ENCODE results near the gene PIK3C2G. TPM values are rescaled to one million over a fixed set of nuclear protein-coding genes. Genes with fewer than 3 reads are reported as not detected.

The PIK3C2G gene
- total RNA-seq, 1 experiment from 2014 or later = not detected

DNA sequence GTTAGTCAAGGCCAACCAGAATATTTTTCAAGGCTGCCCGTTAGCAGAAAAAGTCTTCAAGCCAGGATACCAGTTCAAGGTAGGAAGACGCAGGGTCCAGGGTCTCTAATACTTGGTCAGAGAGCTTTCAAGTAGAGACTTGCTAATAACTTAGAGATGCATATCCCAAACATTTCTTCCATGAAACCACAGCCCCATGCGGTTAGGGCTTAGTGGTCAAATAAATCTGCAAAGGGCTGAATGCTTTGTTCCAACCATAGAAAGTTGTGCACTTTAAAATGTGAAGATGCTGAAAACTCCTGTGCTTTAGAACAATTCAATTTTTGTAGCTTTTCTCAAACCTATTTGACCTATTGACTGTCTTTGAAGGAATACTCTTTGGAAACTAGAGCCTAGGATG lies 208.9 kb downstream of the PIK3C2G start:
- no peak overlapping the region for H3K9ac ChIP-seq (ENCODE audit: low read length)
- DNase-seq = no peak
- no peak overlapping the region for H2AFZ ChIP-seq (ENCODE audit: low read length)
- no peak overlapping the region for H3K4me3 ChIP-seq (ENCODE audit: low read length)
- H3K4me2 ChIP-seq (ENCODE audit: low read depth, low read length, poor library complexity, severe bottlenecking) = no peak overlapping the region
- no peaks in the 10 kb centered on the region for H3K27me3 ChIP-seq (ENCODE audit: low read length)
- no peaks in the 10 kb centered on the region for H3K79me2 ChIP-seq (ENCODE audit: low read length)
- no peak overlapping the region for H3K27ac ChIP-seq (ENCODE audit: low read length)
- H4K20me1 ChIP-seq (ENCODE audit: insufficient read depth, low read depth, low read length) = no peaks in the 10 kb centered on the region
- H3K9me2 ChIP-seq (replicated peaks; ENCODE audit: insufficient read depth, low read length) = no peaks in the 10 kb centered on the region
- H3K4me1 ChIP-seq (ENCODE audit: low read length) = no peaks in the 10 kb centered on the region
- H3K36me3 ChIP-seq (ENCODE audit: insufficient read depth, low read length) = no peaks in the 10 kb centered on the region
- no peaks in the 10 kb centered on the region for H3K9me3 ChIP-seq (ENCODE audit: low read length)

GRCh38 chr12:18472304-18472703 lies 211.0 kb downstream of the PIK3C2G start:
- no peak overlapping the region for H2AFZ ChIP-seq (ENCODE audit: low read length)
- H3K4me1 ChIP-seq (ENCODE audit: low read length) = no peaks in the 10 kb centered on the region
- H3K9ac ChIP-seq (ENCODE audit: low read length) = no peak overlapping the region
- H4K20me1 ChIP-seq (ENCODE audit: insufficient read depth, low read depth, low read length) = no peaks in the 10 kb centered on the region
- H3K27me3 ChIP-seq (ENCODE audit: low read length) = no peaks in the 10 kb centered on the region
- no peaks in the 10 kb centered on the region for H3K79me2 ChIP-seq (ENCODE audit: low read length)
- H3K36me3 ChIP-seq (ENCODE audit: insufficient read depth, low read length) = no peaks in the 10 kb centered on the region
- H3K27ac ChIP-seq (ENCODE audit: low read length) = no peak overlapping the region
- H3K4me2 ChIP-seq (ENCODE audit: low read depth, low read length, poor library complexity, severe bottlenecking) = no peak overlapping the region
- no peaks in the 10 kb centered on the region for H3K9me2 ChIP-seq (replicated peaks; ENCODE audit: insufficient read depth, low read length)
- no peak for DNase-seq
- no peak overlapping the region for H3K4me3 ChIP-seq (ENCODE audit: low read length)
- no peaks in the 10 kb centered on the region for H3K9me3 ChIP-seq (ENCODE audit: low read length)

GRCh38 chr12:18472806-18473205 lies 211.5 kb downstream of the PIK3C2G start:
- Histone ChIP-seq H3K4me1 (ENCODE audit: low read length) (no peaks in the 10 kb centered on the region), H3K36me3 (ENCODE audit: insufficient read depth, low read length) (no peaks in the 10 kb centered on the region), H3K9me3 (ENCODE audit: low read length) (no peaks in the 10 kb centered on the region), H3K9me2 (replicated peaks; ENCODE audit: insufficient read depth, low read length) (no peaks in the 10 kb centered on the region), H3K27ac (ENCODE audit: low read length) (no peak overlapping the region), H3K4me3 (ENCODE audit: low read length) (no peak overlapping the region), H3K9ac (ENCODE audit: low read length) (no peak overlapping the region), H3K27me3 (ENCODE audit: low read length) (no peaks in the 10 kb centered on the region), H3K79me2 (ENCODE audit: low read length) (no peaks in the 10 kb centered on the region), H2AFZ (ENCODE audit: low read length) (no peak overlapping the region), H3K4me2 (ENCODE audit: low read depth, low read length, poor library complexity, severe bottlenecking) (no peak overlapping the region), H4K20me1 (ENCODE audit: insufficient read depth, low read depth, low read length) (no peaks in the 10 kb centered on the region)
- DNase-seq = no peak

- DNase-seq = no peak
- Histone ChIP-seq H3K9me2 (replicated peaks; ENCODE audit: insufficient read depth, low read length) (no peaks in the 10 kb centered on the region), H4K20me1 (ENCODE audit: insufficient read depth, low read depth, low read length) (no peaks in the 10 kb centered on the region), H3K27me3 (ENCODE audit: low read length) (no peaks in the 10 kb centered on the region), H3K27ac (ENCODE audit: low read length) (no peak overlapping the region), H3K9me3 (ENCODE audit: low read length) (no peaks in the 10 kb centered on the region), H3K36me3 (ENCODE audit: insufficient read depth, low read length) (no peaks in the 10 kb centered on the region), H3K4me3 (ENCODE audit: low read length) (no peak overlapping the region), H3K4me1 (ENCODE audit: low read length) (no peaks in the 10 kb centered on the region), H2AFZ (ENCODE audit: low read length) (no peak overlapping the region), H3K79me2 (ENCODE audit: low read length) (no peaks in the 10 kb centered on the region), H3K4me2 (ENCODE audit: low read depth, low read length, poor library complexity, severe bottlenecking) (no peak overlapping the region), H3K9ac (ENCODE audit: low read length) (no peak overlapping the region)
Measured at GRCh38 chr12:18476861-18477260, 215.5 kb downstream of the PIK3C2G start.

DNA sequence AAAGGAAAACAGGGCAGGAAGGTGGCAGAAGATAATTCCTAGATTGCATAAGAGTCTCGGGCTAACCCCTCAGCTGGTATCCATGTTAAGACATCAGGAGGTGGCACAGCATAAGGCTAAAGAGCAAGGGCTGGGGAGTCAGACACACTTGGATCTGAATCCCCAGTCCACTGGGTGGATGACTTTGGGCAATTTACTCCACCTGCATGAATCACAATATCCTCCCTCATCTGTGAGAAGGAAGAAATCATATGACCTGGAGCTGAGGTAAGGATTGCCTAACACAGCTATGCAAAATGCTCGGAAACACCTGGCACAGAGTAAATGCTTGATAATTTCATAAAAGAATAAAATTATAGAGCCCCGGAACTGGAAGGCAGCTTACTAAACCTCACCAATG lies 217.9 kb downstream of the PIK3C2G start:
- Histone ChIP-seq H3K27me3 (ENCODE audit: low read length) (no peaks in the 10 kb centered on the region), H3K9me3 (ENCODE audit: low read length) (no peaks in the 10 kb centered on the region), H4K20me1 (ENCODE audit: insufficient read depth, low read depth, low read length) (no peaks in the 10 kb centered on the region), H3K4me1 (ENCODE audit: low read length) (no peaks in the 10 kb centered on the region), H3K9ac (ENCODE audit: low read length) (no peak overlapping the region), H3K27ac (ENCODE audit: low read length) (no peak overlapping the region), H2AFZ (ENCODE audit: low read length) (no peak overlapping the region), H3K36me3 (ENCODE audit: insufficient read depth, low read length) (no peaks in the 10 kb centered on the region), H3K4me3 (ENCODE audit: low read length) (no peak overlapping the region), H3K9me2 (replicated peaks; ENCODE audit: insufficient read depth, low read length) (no peaks in the 10 kb centered on the region), H3K4me2 (ENCODE audit: low read depth, low read length, poor library complexity, severe bottlenecking) (no peak overlapping the region), H3K79me2 (ENCODE audit: low read length) (no peaks in the 10 kb centered on the region)
- DNase-seq = no peak

- H3K27ac ChIP-seq (ENCODE audit: low read length) = no peak overlapping the region
- no peaks in the 10 kb centered on the region for H3K36me3 ChIP-seq (ENCODE audit: insufficient read depth, low read length)
- no peak overlapping the region for H3K4me2 ChIP-seq (ENCODE audit: low read depth, low read length, poor library complexity, severe bottlenecking)
- H3K27me3 ChIP-seq (ENCODE audit: low read length) = no peaks in the 10 kb centered on the region
- no peak overlapping the region for H2AFZ ChIP-seq (ENCODE audit: low read length)
- H3K9ac ChIP-seq (ENCODE audit: low read length) = no peak overlapping the region
- H3K4me1 ChIP-seq (ENCODE audit: low read length) = no peaks in the 10 kb centered on the region
- H3K79me2 ChIP-seq (ENCODE audit: low read length) = no peaks in the 10 kb centered on the region
- no peak overlapping the region for H3K4me3 ChIP-seq (ENCODE audit: low read length)
- no peak for DNase-seq
- H3K9me3 ChIP-seq (ENCODE audit: low read length) = no peaks in the 10 kb centered on the region
- no peaks in the 10 kb centered on the region for H3K9me2 ChIP-seq (replicated peaks; ENCODE audit: insufficient read depth, low read length)
- H4K20me1 ChIP-seq (ENCODE audit: insufficient read depth, low read depth, low read length) = no peaks in the 10 kb centered on the region
Measured at GRCh38 chr12:18482601-18483120, 221.3 kb downstream of the PIK3C2G start.

DNA sequence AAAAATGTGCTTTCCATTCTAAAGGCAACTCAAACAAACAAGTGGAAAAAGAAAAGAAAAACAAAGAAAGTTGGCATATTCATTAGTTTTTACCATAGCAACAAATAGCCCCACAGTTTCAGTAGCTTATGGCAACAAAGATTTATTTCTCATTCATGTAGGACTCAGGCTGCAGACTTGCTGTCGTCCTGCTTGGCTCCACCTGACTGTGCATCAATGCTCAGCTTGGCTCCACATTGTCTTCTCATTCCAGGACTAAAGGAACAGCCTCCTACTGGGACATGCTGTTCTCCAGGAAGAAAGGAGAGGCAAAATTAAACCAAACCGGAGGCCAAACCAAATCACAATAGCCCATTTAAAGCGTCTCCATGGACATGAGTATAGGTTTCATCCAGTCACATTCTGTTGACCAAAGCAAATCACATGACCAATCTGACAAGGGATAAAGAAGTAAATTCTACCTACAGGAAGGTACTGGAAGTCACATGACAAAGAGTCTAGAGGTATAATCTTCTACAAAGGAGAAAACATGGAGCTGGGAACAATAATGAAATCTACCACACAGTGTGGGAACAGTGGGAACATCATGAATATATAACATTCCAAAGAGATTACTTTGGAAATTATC lies 222.5 kb downstream of the PIK3C2G start:
- no peak overlapping the region for H3K4me2 ChIP-seq (ENCODE audit: low read depth, low read length, poor library complexity, severe bottlenecking)
- H3K9me2 ChIP-seq (replicated peaks; ENCODE audit: insufficient read depth, low read length) = no peaks in the 10 kb centered on the region
- no peak for DNase-seq
- no peak overlapping the region for H2AFZ ChIP-seq (ENCODE audit: low read length)
- H3K9ac ChIP-seq (ENCODE audit: low read length) = no peak overlapping the region
- no peak overlapping the region for H3K4me3 ChIP-seq (ENCODE audit: low read length)
- H3K4me1 ChIP-seq (ENCODE audit: low read length) = no peaks in the 10 kb centered on the region
- no peaks in the 10 kb centered on the region for H3K79me2 ChIP-seq (ENCODE audit: low read length)
- H3K36me3 ChIP-seq (ENCODE audit: insufficient read depth, low read length) = no peaks in the 10 kb centered on the region
- H3K27ac ChIP-seq (ENCODE audit: low read length) = no peak overlapping the region
- no peaks in the 10 kb centered on the region for H3K27me3 ChIP-seq (ENCODE audit: low read length)
- H3K9me3 ChIP-seq (ENCODE audit: low read length) = no peaks in the 10 kb centered on the region
- H4K20me1 ChIP-seq (ENCODE audit: insufficient read depth, low read depth, low read length) = no peaks in the 10 kb centered on the region

GRCh38 chr12:18486036-18486435 lies 224.7 kb downstream of the PIK3C2G start:
- Histone ChIP-seq H3K4me2 (ENCODE audit: low read depth, low read length, poor library complexity, severe bottlenecking) (no peak overlapping the region), H2AFZ (ENCODE audit: low read length) (no peak overlapping the region), H3K9ac (ENCODE audit: low read length) (no peak overlapping the region), H3K79me2 (ENCODE audit: low read length) (no peaks in the 10 kb centered on the region), H3K4me1 (ENCODE audit: low read length) (no peaks in the 10 kb centered on the region), H4K20me1 (ENCODE audit: insufficient read depth, low read depth, low read length) (no peaks in the 10 kb centered on the region), H3K9me2 (replicated peaks; ENCODE audit: insufficient read depth, low read length) (no peaks in the 10 kb centered on the region), H3K36me3 (ENCODE audit: insufficient read depth, low read length) (no peaks in the 10 kb centered on the region), H3K27me3 (ENCODE audit: low read length) (no peaks in the 10 kb centered on the region), H3K4me3 (ENCODE audit: low read length) (no peak overlapping the region), H3K27ac (ENCODE audit: low read length) (no peak overlapping the region), H3K9me3 (ENCODE audit: low read length) (no peaks in the 10 kb centered on the region)
- no peak for DNase-seq

Measured in Karpas-422 (cell line).